EH (cell line): Measurements from ENCODE around the gene ZEB2.

Source experiments
- DNase-seq: peaks from one replicate; pipeline ENCODE4 v3.0.0-alpha.2; 2015; ENCODE audit warnings: low read depth

The ZEB2 gene

GRCh38 chr2:144519934-144520731, at the start of gene ZEB2:
TSS of gene ZEB2 (minus strand) at chr2:144520119. CDS start at chr2:144517350, 2,769 bp downstream.
- peak; percentile 91 for DNase-seq

GRCh38 chr2:144567745-144568144, 47.8 kb upstream of the ZEB2 start:
- no peak for DNase-seq

DNA sequence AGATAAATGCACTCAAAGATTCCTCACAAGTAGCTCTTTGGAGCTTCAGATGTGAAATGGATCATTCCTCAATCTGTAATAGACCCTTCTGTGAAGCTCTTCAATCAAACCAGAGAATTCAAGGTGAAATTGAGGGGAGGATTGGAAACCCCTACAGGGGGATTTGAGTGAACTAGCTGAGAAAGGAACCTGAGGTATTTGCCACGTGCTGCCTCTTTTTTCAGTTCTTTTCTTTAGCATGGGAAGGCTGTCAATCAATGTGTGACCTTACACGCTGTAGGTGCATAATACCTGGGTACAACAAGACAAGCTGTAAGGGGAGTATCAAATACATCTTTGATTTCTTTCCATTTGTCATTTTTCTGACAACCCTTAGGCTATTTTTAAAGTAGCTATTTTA, 46.5 kb upstream of the ZEB2 start:
- no peak for DNase-seq

GRCh38 chr2:144560251-144560650, 40.3 kb upstream of the ZEB2 start:
- DNase-seq = no peak

DNA sequence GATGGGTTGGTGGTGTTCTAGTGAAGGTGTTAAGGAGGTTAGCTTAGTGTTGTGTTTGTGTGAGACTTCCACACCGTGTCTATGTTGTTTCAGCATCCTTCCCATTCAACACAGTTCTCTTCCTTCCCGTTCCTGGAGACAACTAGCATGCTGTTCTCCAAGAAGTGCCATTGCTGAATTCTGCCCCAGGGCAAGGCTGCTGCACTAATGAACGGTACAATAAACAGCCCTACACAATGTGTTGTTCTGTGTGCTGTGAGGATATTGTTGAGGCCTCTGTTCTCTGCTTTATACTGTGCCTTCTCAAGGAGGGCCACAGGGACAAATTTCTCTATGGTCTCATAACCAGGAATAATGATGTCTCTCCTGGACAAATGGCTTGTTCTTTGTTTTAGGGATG, 39.8 kb upstream of the ZEB2 start:
- no peak for DNase-seq

- DNase-seq = no peak
These were observed 39.3 kb upstream of the ZEB2 start for GRCh38 chr2:144559242-144559641.

- DNase-seq = peak; percentile 44
These were observed 34.7 kb upstream of the ZEB2 start for GRCh38 chr2:144554492-144555210.

DNA sequence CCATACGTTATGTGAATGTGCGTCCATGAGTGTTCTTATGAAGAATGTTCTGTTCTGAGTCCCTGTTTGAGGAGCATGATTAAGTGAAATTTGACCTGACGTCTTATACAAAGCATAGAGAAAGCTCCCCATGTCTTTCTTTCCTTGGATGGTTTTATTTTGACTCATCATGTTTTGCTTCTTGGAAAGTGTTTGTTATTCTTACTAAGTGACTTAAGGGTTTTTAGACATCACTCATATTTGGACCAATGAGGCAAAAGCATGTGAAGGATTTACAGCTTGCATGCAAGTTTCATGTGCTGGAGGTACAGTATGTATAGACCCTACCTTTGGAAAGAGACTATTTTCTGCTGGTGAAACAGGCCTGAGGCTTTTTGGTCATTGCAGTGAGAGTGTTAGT, 33.5 kb upstream of the ZEB2 start:
- DNase-seq = peak; percentile 97

- DNase-seq = no peak
These were observed 32.9 kb upstream of the ZEB2 start for GRCh38 chr2:144552821-144553220.

GRCh38 chr2:144550911-144551310, 31.0 kb upstream of the ZEB2 start:
- peak; percentile 87 for DNase-seq

- no peak for DNase-seq
These were observed 30.2 kb upstream of the ZEB2 start for GRCh38 chr2:144550084-144550483.

- no peak for DNase-seq
These were observed 28.7 kb upstream of the ZEB2 start for GRCh38 chr2:144548532-144549191.

GRCh38 chr2:144548088-144548487, 28.2 kb upstream of the ZEB2 start:
- DNase-seq = peak; percentile 6

DNA sequence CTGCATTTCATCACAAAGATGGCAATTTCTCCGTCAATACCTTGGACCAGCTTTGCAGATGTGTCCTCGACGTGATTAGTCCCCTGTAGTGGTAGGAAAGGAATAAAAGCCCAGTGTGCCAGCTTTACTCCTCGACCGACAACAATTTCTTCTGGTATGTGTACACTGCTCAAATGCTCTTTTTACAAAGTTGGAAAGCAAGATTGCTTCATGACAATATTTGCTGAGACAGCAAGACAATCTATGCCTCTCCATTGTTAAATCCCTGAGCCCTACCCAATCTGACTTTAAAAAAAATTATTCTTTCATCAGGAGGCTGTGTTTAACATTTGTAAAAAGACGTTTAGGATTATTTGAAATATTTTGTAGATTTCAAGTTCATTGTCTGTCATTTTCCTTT, 27.6 kb upstream of the ZEB2 start:
- no peak for DNase-seq

GRCh38 chr2:144546933-144547332, 27.0 kb upstream of the ZEB2 start:
- no peak for DNase-seq

GRCh38 chr2:144545787-144546186, 25.9 kb upstream of the ZEB2 start:
- no peak for DNase-seq

GRCh38 chr2:144544053-144544452, 24.1 kb upstream of the ZEB2 start:
- no peak for DNase-seq

DNA sequence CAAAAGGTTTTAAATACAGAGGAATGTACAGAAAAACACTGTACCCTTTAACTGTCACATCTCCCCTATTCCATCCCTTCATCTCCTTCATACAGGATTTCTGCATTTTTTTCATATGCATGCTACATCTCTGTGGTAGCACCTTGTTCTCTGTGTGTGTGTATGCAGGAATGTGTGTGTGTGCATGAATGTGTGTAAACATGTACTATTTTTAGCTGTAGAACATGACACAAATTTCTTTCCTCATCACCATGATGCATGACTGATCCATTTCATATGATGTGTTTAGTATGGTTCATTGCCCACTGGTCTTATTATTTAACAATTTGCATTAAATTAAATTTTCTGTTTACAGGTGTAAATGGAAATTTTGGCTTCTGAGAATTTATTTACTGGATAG, 21.5 kb upstream of the ZEB2 start:
- peak; percentile 43 for DNase-seq

GRCh38 chr2:144539289-144539782, 19.4 kb upstream of the ZEB2 start:
- DNase-seq = no peak

GRCh38 chr2:144535300-144535699, 15.4 kb upstream of the ZEB2 start:
- no peak for DNase-seq

DNA sequence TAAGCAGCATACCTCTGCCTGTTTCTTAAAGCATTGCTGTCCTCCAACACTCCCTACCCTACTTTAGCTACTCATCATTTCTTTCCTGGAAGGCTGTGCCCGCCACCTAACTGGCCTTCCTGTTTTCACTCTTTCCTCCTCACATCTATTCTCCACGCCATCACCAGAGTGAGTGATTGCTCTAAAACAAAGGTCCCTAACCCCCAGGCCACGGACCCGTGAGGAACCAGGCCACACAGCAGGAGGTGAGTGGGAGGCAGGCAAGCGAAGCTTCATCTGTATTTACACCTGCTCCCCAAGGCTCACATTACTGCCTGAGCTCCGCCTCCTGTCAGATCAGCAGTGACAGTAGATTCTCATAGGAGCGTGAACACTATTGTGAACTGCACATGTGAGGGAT, 13.3 kb upstream of the ZEB2 start:
- DNase-seq = no peak

DNA sequence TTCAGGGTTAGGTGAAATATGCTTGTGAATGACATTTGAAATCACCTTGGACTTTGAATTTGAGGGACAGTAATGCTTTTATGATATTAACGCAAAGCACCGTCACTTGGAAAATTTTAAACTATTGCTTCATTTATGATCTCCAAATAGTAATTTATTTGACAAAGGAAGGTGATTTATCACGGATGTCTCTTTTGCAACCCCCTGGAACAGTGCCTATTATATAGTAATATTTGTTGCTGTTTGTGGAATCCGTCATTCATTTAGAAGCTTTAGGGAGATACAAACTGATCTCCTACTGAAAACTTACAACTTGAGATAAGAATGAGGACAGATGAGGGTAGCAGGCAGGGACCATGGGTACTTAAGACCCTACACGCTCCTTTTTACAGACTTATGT, 10.7 kb upstream of the ZEB2 start:
- DNase-seq = no peak

GRCh38 chr2:144529841-144530240, 9.9 kb upstream of the ZEB2 start:
- DNase-seq = no peak
